K562 (cell line): ENCODE results near the gene NEURL4.
"Not testable (repeated sequence)": the region's sequence is repeated elsewhere in the genome, so short reads cannot be mapped to it uniquely, and the experiment has no call there.

Experiments
- CBFB ChIP-seq: sonication (generic); formaldehyde crosslinking; IDR thresholded peaks from 2 replicates; pipeline ENCODE4 v1.4.0; 2020; ENCODE audit warnings: mild to moderate bottlenecking, missing genetic modification reagents
- ELF2 ChIP-seq: fragments of 250-450 bp; sonication (Bioruptor Pico); IDR thresholded peaks from 2 replicates; pipeline ENCODE4 v1.5.0; 2021; ENCODE audit warnings: mild to moderate bottlenecking
- EZH2 ChIP-seq: IDR thresholded peaks from 2 replicates; pipeline ENCODE4 v1.6.1; 2012; ENCODE audit warnings: low read depth, mild to moderate bottlenecking, inconsistent platforms, low read length, borderline replicate concordance
- GABPA ChIP-seq: fragments of 200-800 bp; sonication (Bioruptor generic); conservative IDR thresholded peaks from 2 replicates; pipeline ENCODE4 v1.6.1; 2016; ENCODE audit warnings: low read depth, missing genetic modification characterization, missing compliant biosample characterization

DNA sequence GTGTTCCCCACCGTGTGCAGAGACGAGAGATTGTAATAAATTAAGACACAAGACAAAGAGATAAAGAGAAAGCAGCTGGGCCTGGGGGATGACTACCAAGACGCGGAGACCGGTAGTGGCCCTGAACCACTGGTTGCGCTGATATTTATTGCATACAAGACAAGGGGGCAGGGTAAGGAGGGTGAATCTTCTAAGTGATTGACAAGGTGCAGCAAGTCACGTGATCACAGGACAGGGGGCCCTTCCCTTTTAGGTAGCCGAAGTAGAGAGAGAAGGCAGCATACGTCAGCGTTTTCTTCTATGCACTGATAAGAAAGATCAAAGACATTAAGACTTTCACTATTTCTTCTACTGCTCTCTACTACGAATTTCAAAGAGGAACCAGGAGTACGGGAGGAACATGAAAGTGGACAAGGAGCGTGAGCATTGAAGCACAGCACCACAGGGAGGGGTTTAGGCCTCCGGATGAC lies 3.5 kb upstream of the NEURL4 start:
- not testable (repeated sequence) for TF ChIP-seq EZH2; GABPA (tag); ELF2 (CRISPR knock-in tag); CBFB
